GM19463 (cell line): ENCODE measurements around the gene B2M.
"Not testable (repeated sequence)": the region's sequence is repeated elsewhere in the genome, so short reads cannot be mapped to it uniquely, and the experiment has no call there.

Experiments
- ATAC-seq: cut with Tn5 transposase; IDR thresholded peaks from one replicate; pipeline ENCODE4 v1.9.1; 2021; ENCODE audit warnings: mild to moderate bottlenecking, moderate library complexity; ENCODE audit not compliant: unreplicated experiment

B2M gene

GRCh38 chr15:44711096-44711742 is at the start of gene B2M, which contains the start of gene PATL2:
TSS of gene B2M (plus strand) at chr15:44711517. CDS start at chr15:44711547, 30 bp downstream.
TSS of gene PATL2 (minus strand) at chr15:44711323. CDS start at chr15:44676490, 34,833 bp downstream.
- ATAC-seq = peak; percentile 76

- ATAC-seq = no peak
These were observed 49.7 kb upstream of the B2M start for GRCh38 chr15:44661576-44661975.

- ATAC-seq = peak; percentile 43
These were observed 48.6 kb upstream of the B2M start for GRCh38 chr15:44662478-44663409.

GRCh38 chr15:44663410-44664308 is 47.7 kb upstream of the B2M start, which contains the start of gene SPG11:
TSS of gene SPG11 (minus strand) at chr15:44663662. CDS start at chr15:44663647, 15 bp downstream.
- ATAC-seq = peak; percentile 74

GRCh38 chr15:44666210-44667038 is 44.9 kb upstream of the B2M start:
- ATAC-seq = no peak

- ATAC-seq = no peak
These were observed 44.3 kb upstream of the B2M start for GRCh38 chr15:44667039-44667360.

- ATAC-seq = no peak
These were observed 42.4 kb upstream of the B2M start for GRCh38 chr15:44668921-44669320.

GRCh38 chr15:44670087-44670950 is 41.0 kb upstream of the B2M start:
- no peak for ATAC-seq

- no peak for ATAC-seq
These were observed 37.7 kb upstream of the B2M start for GRCh38 chr15:44673639-44674038.

- no peak for ATAC-seq
These were observed 35.4 kb upstream of the B2M start for GRCh38 chr15:44675911-44676310.

GRCh38 chr15:44676676-44677075 is 34.6 kb upstream of the B2M start:
- peak; percentile 49 for ATAC-seq

GRCh38 chr15:44682211-44682610 is 29.1 kb upstream of the B2M start:
- no peak for ATAC-seq

- not testable (repeated sequence) for ATAC-seq
These were observed 28.3 kb upstream of the B2M start for GRCh38 chr15:44682809-44683682.

- ATAC-seq = not testable (repeated sequence)
These were observed 22.0 kb upstream of the B2M start for GRCh38 chr15:44689318-44689717.

GRCh38 chr15:44690245-44690644 is 21.1 kb upstream of the B2M start:
- not testable (repeated sequence) for ATAC-seq

GRCh38 chr15:44692659-44693058 is 18.7 kb upstream of the B2M start:
- ATAC-seq = no peak

- no peak for ATAC-seq
These were observed 16.9 kb upstream of the B2M start for GRCh38 chr15:44694416-44694815.

GRCh38 chr15:44695294-44695693 is 16.0 kb upstream of the B2M start:
- no peak for ATAC-seq
